GM06990 (cell line): ENCODE results near the gene RBP2.

ENCODE experiments used
- DNase-seq: peaks from one replicate; pipeline ENCODE4 v3.0.0-alpha.2; 2011; ENCODE audit not compliant: insufficient read length; ENCODE audit errors: extremely low read depth
- H3K27me3 ChIP-seq: replicated peaks from 2 replicates; pipeline ENCODE4 v1.6.0; 2011; ENCODE audit warnings: low read length; ENCODE audit not compliant: control insufficient read depth, insufficient read depth
- H3K36me3 ChIP-seq: 2 replicates; pipeline ENCODE4 v1.5.1; 2011; ENCODE audit warnings: low read length; ENCODE audit not compliant: control insufficient read depth, insufficient read depth
- H3K4me3 ChIP-seq: replicated peaks from 2 replicates; pipeline ENCODE4 v1.5.1; 2011; ENCODE audit warnings: low read depth, mild to moderate bottlenecking, control low read depth, low read length
- TF ChIP-seq, protein P1 (sequence below): IDR thresholded peaks from 2 replicates; pipeline ENCODE4 v1.5.1; 2011; ENCODE audit warnings: low read length, control low read depth, mild to moderate bottlenecking, inconsistent platforms; ENCODE audit not compliant: insufficient read depth, poor library complexity, severe bottlenecking

The RBP2 gene

DNA sequence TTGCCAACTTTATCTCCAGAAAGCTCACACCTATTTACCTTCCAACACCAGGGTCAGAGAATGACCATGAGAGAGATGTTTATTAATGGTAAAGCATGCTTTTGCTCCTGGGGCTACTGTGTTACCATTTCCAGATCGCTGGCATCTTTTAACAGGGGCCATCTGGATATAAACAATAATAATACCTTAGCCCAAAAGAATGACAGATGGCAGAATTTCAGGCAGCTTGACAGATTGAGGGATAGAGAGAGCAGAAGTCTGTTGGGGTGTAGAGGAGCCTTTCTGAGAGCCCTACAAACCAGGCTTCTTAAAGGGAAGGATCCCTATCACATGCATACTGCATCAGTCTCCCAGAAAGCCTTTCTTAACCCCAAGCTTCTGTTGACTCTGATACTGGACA is 45.5 kb upstream of the RBP2 start:
- no peak for DNase-seq
- Histone ChIP-seq H3K4me3 (no peak overlapping the region), H3K36me3 (no peaks in the 10 kb centered on the region), H3K27me3 (no peaks in the 10 kb centered on the region; the same call in 1 of the 2 replicates)
- TF ChIP-seq, protein P1, sequence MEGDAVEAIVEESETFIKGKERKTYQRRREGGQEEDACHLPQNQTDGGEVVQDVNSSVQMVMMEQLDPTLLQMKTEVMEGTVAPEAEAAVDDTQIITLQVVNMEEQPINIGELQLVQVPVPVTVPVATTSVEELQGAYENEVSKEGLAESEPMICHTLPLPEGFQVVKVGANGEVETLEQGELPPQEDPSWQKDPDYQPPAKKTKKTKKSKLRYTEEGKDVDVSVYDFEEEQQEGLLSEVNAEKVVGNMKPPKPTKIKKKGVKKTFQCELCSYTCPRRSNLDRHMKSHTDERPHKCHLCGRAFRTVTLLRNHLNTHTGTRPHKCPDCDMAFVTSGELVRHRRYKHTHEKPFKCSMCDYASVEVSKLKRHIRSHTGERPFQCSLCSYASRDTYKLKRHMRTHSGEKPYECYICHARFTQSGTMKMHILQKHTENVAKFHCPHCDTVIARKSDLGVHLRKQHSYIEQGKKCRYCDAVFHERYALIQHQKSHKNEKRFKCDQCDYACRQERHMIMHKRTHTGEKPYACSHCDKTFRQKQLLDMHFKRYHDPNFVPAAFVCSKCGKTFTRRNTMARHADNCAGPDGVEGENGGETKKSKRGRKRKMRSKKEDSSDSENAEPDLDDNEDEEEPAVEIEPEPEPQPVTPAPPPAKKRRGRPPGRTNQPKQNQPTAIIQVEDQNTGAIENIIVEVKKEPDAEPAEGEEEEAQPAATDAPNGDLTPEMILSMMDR: no peak

DNA sequence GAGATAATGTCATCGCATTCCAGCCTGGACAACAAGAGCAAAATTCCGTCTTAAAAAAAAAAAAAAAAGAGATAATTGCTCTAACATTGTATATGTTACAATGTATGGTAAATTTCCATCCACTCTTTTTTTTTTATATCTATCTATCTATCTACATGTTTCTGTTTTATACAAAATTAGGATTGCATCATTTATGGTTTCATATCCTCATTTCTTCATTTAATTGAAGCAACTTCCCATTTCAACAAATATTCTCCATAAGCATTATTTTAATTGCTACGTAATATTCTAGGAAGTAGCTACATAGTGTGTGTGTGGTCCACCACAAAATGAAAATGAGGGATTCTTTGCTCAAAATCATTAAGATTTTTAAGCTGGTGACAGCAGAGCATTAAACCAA is 44.8 kb upstream of the RBP2 start:
- H3K4me3 ChIP-seq: no peak overlapping the region

DNA sequence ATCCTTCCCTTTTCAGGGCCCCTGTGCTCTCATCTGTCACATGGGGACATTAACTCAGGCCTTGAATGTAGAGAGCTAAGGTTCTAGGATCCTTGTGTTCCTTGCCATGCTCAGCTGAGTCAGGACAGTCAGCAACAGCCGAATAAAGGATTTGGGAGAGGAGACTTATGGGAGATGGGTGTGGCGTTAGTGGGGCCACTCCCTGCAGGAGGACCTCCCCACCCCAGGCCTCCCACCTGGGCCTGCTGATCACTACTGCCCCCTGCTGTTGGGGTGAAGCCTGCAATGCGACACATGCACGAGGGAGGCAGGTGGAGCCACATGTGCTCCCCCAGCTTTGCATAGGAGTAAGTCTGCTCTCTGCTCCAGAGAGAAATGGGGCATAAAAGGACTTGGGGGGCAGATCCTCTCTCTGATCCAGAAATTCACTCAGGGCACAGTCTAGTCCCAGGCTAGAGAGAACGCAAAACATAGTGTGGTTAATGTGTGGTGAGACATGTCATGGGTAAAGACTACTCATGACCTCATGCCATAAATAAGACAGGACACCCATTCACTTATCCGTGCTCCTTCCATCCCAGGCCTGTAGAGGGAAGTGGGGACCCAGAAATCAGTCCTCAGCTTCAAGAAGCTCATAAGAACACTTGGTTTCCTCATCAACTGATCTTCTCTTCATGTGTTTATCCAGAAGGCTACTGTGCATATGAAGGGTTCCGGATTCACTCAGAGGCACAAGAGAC is 43.9 kb upstream of the RBP2 start:
- Histone ChIP-seq H3K36me3 (no peaks in the 10 kb centered on the region), H3K4me3 (no peak overlapping the region)
- DNase-seq: no peak

More for the DNA sequence above, 44.8 kb upstream of the RBP2 start:
- DNase-seq: no peak
- Histone ChIP-seq H3K36me3 (no peaks in the 10 kb centered on the region), H3K27me3 (peaks cover 1% of the 10 kb centered on the region; the same call in 1 of the 2 replicates)
- TF ChIP-seq, protein P1: no peak

DNA sequence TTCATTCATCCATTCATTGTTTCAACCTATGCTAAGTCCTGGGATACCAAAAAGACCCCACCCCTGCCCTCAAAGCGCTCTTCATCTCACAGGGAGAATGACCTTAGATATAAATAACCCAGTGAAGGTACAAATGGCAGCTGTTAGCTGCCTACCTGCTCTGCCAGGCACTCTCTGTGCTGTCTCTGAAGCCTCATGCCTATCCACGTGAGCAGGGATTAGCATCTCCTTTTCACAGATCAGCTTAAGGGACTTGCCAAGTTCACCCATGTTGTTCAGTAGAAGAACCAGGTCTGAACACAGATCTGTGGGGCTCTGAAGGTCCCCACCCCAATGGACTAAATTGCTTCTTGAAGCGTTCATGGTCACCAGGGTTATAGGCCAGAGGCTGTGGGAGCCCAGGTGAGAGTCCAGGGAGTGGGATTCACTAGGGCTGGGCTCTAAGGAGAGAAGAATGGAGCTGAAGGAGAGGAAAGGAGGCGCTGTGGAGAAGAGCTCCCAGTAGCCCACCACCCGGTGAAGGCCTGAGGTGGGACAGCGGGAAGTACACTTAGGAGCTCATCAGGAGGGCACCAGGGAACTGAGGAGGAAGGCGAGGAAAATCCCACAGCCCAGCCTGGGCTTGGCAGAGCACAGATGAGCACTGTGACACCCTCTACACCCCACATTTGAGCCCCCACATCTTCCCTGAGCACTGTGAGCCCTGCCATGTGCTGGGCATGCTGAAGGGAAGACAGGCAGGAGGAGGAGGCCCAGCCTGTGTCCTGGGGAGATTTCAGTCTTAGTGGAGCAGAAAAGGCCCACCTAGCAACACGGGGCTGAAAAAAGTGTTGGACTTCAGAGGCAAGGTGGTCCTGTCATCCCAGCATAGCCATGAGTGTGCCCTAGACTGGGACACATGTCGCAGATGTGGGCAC is 42.9 kb upstream of the RBP2 start:
- Histone ChIP-seq H3K36me3 (no peaks in the 10 kb centered on the region), H3K4me3 (no peak overlapping the region), H3K27me3 (peaks cover 1% of the 10 kb centered on the region; the same call in 1 of the 2 replicates)
- no peak for DNase-seq
- TF ChIP-seq, protein P1: no peak

More for the DNA sequence above, 43.9 kb upstream of the RBP2 start:
- H3K27me3 ChIP-seq: peaks cover 1% of the 10 kb centered on the region; the same call in 1 of the 2 replicates
- TF ChIP-seq, protein P1: peak; percentile 61

DNA sequence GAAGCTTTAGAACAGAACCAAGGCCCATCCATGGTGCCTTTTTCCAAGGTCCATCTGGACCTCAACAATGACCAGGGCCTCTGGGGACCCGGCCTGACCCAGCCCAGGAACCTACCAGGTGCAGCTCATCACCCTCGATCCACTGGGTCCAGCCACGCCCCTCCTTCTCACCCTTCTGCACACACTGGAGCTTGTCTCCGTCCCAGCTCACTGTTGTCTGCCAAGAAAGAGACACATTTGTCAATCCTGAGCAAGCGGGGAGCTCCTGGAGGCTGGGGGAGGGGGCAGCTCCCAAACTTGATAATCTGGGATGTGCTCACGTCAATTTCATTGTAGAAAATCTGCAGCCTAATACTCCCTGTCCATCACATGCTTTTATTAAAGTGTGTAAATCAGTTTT is 42.0 kb upstream of the RBP2 start:
- DNase-seq: no peak
- H3K36me3 ChIP-seq: no peaks in the 10 kb centered on the region
- H3K4me3 ChIP-seq: no peak overlapping the region
- peaks cover 1% of the 10 kb centered on the region; the same call in 1 of the 2 replicates for H3K27me3 ChIP-seq
- TF ChIP-seq, protein P1: no peak
